ENCODE results near the gene ARHGEF39. TPM values are rescaled to one million over a fixed set of nuclear protein-coding genes. Genes with fewer than 3 reads are reported as not detected.

ARHGEF39 gene
- total RNA-seq, 1 donor from 2014 or later = 0.85 TPM

DNA sequence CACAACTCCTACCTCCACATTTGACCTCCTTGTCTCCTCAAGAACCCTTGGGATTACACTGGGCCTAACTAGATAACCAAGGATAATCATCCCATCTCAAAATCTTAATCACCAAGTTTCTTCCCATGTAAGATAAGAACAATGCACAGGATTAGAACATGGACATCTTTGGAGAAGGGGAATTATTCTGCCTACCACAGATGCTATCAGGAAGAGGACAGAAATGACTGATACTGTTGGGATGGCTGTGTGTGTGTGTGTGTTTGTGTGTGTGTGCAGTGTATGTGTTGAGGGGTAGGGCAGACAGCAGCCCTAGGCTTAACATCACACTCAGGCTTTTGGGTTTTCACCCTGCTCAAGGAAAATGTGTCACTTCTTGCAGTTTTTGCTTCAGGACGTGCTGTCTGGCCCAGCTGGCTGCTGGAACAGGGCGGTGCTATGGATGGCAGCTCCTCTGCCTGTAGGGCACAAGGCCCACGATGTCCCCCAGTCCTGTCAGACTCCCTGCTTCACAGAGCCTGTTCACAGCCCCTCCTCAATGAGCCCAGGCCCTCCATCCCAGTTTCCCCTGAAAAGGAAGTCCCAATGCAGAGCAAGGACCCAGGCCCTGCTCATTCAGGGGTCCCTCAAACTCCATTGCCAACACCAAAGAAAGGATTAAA is 16.5 kb upstream of the ARHGEF39 start:
- Mint-ChIP-seq H3K4me1 (ENCODE audit: low read depth) (peaks cover 72% of the 10 kb centered on the region), H3K27me3 (ENCODE audit: low read depth) (no peaks in the 10 kb centered on the region), H3K4me3 (ENCODE audit: unreplicated experiment) (no peak overlapping the region), H3K9me3 (ENCODE audit: low read depth) (no peaks in the 10 kb centered on the region), H3K36me3 (ENCODE audit: low read depth) (peaks cover 35% of the 10 kb centered on the region), H3K27ac (ENCODE audit: unreplicated experiment) (peak overlapping the region; percentile 80)
- no peak for TF ChIP-seq CTCF (IDR thresholded peaks at IDR 0.05)
- no peak for DNase-seq (ENCODE audit: low spot score)

- no peaks in the 10 kb centered on the region for H3K27me3 Mint-ChIP-seq (ENCODE audit: low read depth)
- DNase-seq (ENCODE audit: low spot score) = no peak
- peaks cover 28% of the 10 kb centered on the region for H3K36me3 Mint-ChIP-seq (ENCODE audit: low read depth)
- peaks cover 67% of the 10 kb centered on the region for H3K4me1 Mint-ChIP-seq (ENCODE audit: low read depth)
- H3K27ac Mint-ChIP-seq (ENCODE audit: unreplicated experiment) = peak overlapping the region; percentile 60
- TF ChIP-seq CTCF (IDR thresholded peaks at IDR 0.05) = no peak
- no peaks in the 10 kb centered on the region for H3K9me3 Mint-ChIP-seq (ENCODE audit: low read depth)
- H3K4me3 Mint-ChIP-seq (ENCODE audit: unreplicated experiment) = no peak overlapping the region
Observed at GRCh38 chr9:35680331-35681105, 15.5 kb upstream of the ARHGEF39 start.

DNA sequence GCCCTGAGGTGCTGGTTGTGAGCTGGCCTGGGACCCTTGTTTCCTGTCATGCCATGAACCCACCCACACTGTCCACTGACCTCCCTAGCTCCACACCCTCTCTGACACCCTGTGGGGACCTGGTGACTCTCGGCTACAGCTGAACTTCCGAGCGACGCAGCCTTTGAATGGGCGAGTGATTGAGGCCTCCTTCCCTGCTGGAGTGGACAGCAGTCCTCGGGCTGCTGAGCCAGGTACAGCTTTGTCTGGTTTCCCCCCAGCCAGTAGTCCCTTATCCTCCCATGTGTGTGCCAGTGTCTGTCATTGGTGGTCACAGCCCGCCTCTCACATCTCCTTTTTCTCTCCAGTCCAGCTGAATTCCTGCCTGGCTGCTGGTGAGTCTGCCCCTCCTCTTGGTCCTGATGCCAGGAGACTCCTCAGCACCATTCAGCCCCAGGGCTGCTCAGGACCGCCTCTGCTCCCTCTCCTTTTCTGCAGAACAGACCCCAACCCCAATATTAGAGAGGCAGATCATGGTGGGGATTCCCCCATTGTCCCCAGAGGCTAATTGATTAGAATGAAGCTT is 14.9 kb upstream of the ARHGEF39 start:
- no peaks in the 10 kb centered on the region for H3K9me3 Mint-ChIP-seq (ENCODE audit: low read depth)
- peaks cover 61% of the 10 kb centered on the region for H3K4me1 Mint-ChIP-seq (ENCODE audit: low read depth)
- peak overlapping the region; percentile 58 for H3K27ac Mint-ChIP-seq (ENCODE audit: unreplicated experiment)
- H3K27me3 Mint-ChIP-seq (ENCODE audit: low read depth) = no peaks in the 10 kb centered on the region
- no peak for TF ChIP-seq CTCF (IDR thresholded peaks at IDR 0.05)
- H3K36me3 Mint-ChIP-seq (ENCODE audit: low read depth) = peaks cover 25% of the 10 kb centered on the region
- no peak for DNase-seq (ENCODE audit: low spot score)
- no peak overlapping the region for H3K4me3 Mint-ChIP-seq (ENCODE audit: unreplicated experiment)

GRCh38 chr9:35679091-35679490 is 14.1 kb upstream of the ARHGEF39 start:
- Mint-ChIP-seq H3K27me3 (ENCODE audit: low read depth) (no peaks in the 10 kb centered on the region), H3K9me3 (ENCODE audit: low read depth) (no peaks in the 10 kb centered on the region), H3K4me1 (ENCODE audit: low read depth) (peaks cover 57% of the 10 kb centered on the region), H3K4me3 (ENCODE audit: unreplicated experiment) (no peak overlapping the region), H3K36me3 (ENCODE audit: low read depth) (peaks cover 21% of the 10 kb centered on the region), H3K27ac (ENCODE audit: unreplicated experiment) (peak overlapping the region; percentile 70)
- no peak for DNase-seq (ENCODE audit: low spot score)
- no peak for TF ChIP-seq CTCF (IDR thresholded peaks at IDR 0.05)

DNA sequence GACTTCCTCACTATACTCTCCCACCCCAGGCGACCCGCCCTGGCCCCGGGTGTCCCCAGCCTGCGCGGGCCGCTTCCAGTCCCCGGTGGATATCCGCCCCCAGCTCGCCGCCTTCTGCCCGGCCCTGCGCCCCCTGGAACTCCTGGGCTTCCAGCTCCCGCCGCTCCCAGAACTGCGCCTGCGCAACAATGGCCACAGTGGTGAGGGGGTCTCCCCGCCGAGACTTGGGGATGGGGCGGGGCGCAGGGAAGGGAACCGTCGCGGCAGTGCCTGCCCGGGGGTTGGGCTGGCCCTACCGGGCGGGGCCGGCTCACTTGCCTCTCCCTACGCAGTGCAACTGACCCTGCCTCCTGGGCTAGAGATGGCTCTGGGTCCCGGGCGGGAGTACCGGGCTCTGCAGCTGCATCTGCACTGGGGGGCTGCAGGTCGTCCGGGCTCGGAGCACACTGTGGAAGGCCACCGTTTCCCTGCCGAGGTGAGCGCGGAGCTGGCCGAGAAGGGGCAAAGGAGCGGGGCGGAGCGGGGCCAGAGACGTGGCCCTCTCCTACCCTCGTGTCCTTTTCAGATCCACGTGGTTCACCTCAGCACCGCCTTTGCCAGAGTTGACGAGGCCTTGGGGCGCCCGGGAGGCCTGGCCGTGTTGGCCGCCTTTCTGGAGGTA is 10.9 kb upstream of the ARHGEF39 start:
- H3K4me3 Mint-ChIP-seq (ENCODE audit: unreplicated experiment) = peak overlapping the region; percentile 57
- no peak for DNase-seq (ENCODE audit: low spot score)
- peak; percentile 39 for TF ChIP-seq CTCF (IDR thresholded peaks at IDR 0.05)
- peaks cover 38% of the 10 kb centered on the region for H3K4me1 Mint-ChIP-seq (ENCODE audit: low read depth)
- H3K9me3 Mint-ChIP-seq (ENCODE audit: low read depth) = no peaks in the 10 kb centered on the region
- H3K27me3 Mint-ChIP-seq (ENCODE audit: low read depth) = no peaks in the 10 kb centered on the region
- no peaks in the 10 kb centered on the region for H3K36me3 Mint-ChIP-seq (ENCODE audit: low read depth)
- H3K27ac Mint-ChIP-seq (ENCODE audit: unreplicated experiment) = no peak overlapping the region

All from chondrocyte (in vitro differentiated cells).